DOHH2 (cell line): ENCODE data around the gene DCAF5.

Source experiments
- EZH2phosphoT487 ChIP-seq: fragments of 200-600 bp; sonication (generic); IDR thresholded peaks from 2 replicates; pipeline ENCODE4 v1.6.1; 2017; ENCODE audit warnings: borderline replicate concordance, mild to moderate bottlenecking, antibody characterized with exemption, low read length, moderate library complexity, mixed read lengths
- TF ChIP-seq, protein P1 (sequence below): fragments of 200-600 bp; sonication (generic); IDR thresholded peaks from one replicate; pipeline ENCODE4 v1.5.1; 2014; ENCODE audit warnings: antibody characterized with exemption, mild to moderate bottlenecking, low read depth, low read length; ENCODE audit not compliant: poor library complexity, severe bottlenecking

- TF ChIP-seq, protein P1, sequence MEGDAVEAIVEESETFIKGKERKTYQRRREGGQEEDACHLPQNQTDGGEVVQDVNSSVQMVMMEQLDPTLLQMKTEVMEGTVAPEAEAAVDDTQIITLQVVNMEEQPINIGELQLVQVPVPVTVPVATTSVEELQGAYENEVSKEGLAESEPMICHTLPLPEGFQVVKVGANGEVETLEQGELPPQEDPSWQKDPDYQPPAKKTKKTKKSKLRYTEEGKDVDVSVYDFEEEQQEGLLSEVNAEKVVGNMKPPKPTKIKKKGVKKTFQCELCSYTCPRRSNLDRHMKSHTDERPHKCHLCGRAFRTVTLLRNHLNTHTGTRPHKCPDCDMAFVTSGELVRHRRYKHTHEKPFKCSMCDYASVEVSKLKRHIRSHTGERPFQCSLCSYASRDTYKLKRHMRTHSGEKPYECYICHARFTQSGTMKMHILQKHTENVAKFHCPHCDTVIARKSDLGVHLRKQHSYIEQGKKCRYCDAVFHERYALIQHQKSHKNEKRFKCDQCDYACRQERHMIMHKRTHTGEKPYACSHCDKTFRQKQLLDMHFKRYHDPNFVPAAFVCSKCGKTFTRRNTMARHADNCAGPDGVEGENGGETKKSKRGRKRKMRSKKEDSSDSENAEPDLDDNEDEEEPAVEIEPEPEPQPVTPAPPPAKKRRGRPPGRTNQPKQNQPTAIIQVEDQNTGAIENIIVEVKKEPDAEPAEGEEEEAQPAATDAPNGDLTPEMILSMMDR, result no peak
- TF ChIP-seq EZH2phosphoT487, result no peak
Measured at GRCh38 chr14:69137416-69137815, 15.5 kb downstream of the DCAF5 start.
